Nephron progenitor cell (in vitro differentiated cells): ENCODE measurements around the gene SLC22A4.

Experiments
- DNase-seq: peaks from one replicate; pipeline ENCODE4 v3.0.0; 2021
- H3K27ac Mint-ChIP-seq: 2 replicates; pipeline ENCODE4 v1.8.0; 2021; ENCODE audit warnings: mild to moderate bottlenecking, moderate library complexity, mixed read lengths
- H3K27me3 Mint-ChIP-seq: 2 replicates; pipeline ENCODE4 v1.8.0; 2021; ENCODE audit warnings: mild to moderate bottlenecking, low read depth, mixed read lengths; ENCODE audit not compliant: poor library complexity
- H3K36me3 Mint-ChIP-seq: 2 replicates; pipeline ENCODE4 v1.8.0; 2021; ENCODE audit warnings: low read depth, mixed read lengths
- H3K4me1 Mint-ChIP-seq: 2 replicates; pipeline ENCODE4 v1.8.0; 2021; ENCODE audit warnings: mixed read lengths
- H3K4me3 Mint-ChIP-seq: 2 replicates; pipeline ENCODE4 v1.8.0; 2021; ENCODE audit warnings: mild to moderate bottlenecking, moderate library complexity, mixed read lengths
- H3K9me3 Mint-ChIP-seq: 2 replicates; pipeline ENCODE4 v1.8.0; 2021; ENCODE audit warnings: mild to moderate bottlenecking, moderate library complexity, mixed read lengths
- TF ChIP-seq, protein P1 (sequence below): fragments of 200-600 bp; sonication (generic); IDR thresholded peaks from 2 replicates; pipeline ENCODE4 v1.5.0; 2021; ENCODE audit warnings: antibody characterized with exemption

Gene SLC22A4

GRCh38 chr5:132274050-132274792 lies 20.0 kb upstream of the SLC22A4 start:
- peaks cover 69% of the 10 kb centered on the region for H3K4me1 Mint-ChIP-seq
- peaks cover 9% of the 10 kb centered on the region for H3K27me3 Mint-ChIP-seq
- H3K4me3 Mint-ChIP-seq = no peak overlapping the region
- no peak for DNase-seq
- H3K9me3 Mint-ChIP-seq = no peaks in the 10 kb centered on the region
- peaks cover 23% of the 10 kb centered on the region for H3K36me3 Mint-ChIP-seq
- peak overlapping the region; percentile 29 for H3K27ac Mint-ChIP-seq
- TF ChIP-seq, protein P1, sequence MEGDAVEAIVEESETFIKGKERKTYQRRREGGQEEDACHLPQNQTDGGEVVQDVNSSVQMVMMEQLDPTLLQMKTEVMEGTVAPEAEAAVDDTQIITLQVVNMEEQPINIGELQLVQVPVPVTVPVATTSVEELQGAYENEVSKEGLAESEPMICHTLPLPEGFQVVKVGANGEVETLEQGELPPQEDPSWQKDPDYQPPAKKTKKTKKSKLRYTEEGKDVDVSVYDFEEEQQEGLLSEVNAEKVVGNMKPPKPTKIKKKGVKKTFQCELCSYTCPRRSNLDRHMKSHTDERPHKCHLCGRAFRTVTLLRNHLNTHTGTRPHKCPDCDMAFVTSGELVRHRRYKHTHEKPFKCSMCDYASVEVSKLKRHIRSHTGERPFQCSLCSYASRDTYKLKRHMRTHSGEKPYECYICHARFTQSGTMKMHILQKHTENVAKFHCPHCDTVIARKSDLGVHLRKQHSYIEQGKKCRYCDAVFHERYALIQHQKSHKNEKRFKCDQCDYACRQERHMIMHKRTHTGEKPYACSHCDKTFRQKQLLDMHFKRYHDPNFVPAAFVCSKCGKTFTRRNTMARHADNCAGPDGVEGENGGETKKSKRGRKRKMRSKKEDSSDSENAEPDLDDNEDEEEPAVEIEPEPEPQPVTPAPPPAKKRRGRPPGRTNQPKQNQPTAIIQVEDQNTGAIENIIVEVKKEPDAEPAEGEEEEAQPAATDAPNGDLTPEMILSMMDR = no peak

GRCh38 chr5:132275367-132276220 lies 18.6 kb upstream of the SLC22A4 start:
- TF ChIP-seq, protein P1 = no peak
- Mint-ChIP-seq H3K9me3 (no peaks in the 10 kb centered on the region), H3K4me1 (peaks cover 66% of the 10 kb centered on the region), H3K27me3 (peaks cover 11% of the 10 kb centered on the region), H3K27ac (peak overlapping the region; percentile 38), H3K4me3 (no peak overlapping the region), H3K36me3 (peaks cover 23% of the 10 kb centered on the region)
- DNase-seq = no peak

- Mint-ChIP-seq H3K4me1 (peaks cover 60% of the 10 kb centered on the region), H3K36me3 (peaks cover 16% of the 10 kb centered on the region), H3K9me3 (no peaks in the 10 kb centered on the region), H3K27ac (peak overlapping the region; percentile 54), H3K4me3 (no peak overlapping the region), H3K27me3 (peaks cover 18% of the 10 kb centered on the region)
- no peak for DNase-seq
- TF ChIP-seq, protein P1 = no peak
Observed at GRCh38 chr5:132277256-132277655, 16.9 kb upstream of the SLC22A4 start.

GRCh38 chr5:132277971-132278853 lies 16.0 kb upstream of the SLC22A4 start:
- H3K36me3 Mint-ChIP-seq = peaks cover 8% of the 10 kb centered on the region
- H3K27me3 Mint-ChIP-seq = peaks cover 13% of the 10 kb centered on the region
- no peak overlapping the region for H3K4me3 Mint-ChIP-seq
- H3K9me3 Mint-ChIP-seq = no peaks in the 10 kb centered on the region
- peaks cover 54% of the 10 kb centered on the region for H3K4me1 Mint-ChIP-seq
- TF ChIP-seq, protein P1 = no peak
- DNase-seq = no peak
- H3K27ac Mint-ChIP-seq = peak overlapping the region; percentile 89

DNA sequence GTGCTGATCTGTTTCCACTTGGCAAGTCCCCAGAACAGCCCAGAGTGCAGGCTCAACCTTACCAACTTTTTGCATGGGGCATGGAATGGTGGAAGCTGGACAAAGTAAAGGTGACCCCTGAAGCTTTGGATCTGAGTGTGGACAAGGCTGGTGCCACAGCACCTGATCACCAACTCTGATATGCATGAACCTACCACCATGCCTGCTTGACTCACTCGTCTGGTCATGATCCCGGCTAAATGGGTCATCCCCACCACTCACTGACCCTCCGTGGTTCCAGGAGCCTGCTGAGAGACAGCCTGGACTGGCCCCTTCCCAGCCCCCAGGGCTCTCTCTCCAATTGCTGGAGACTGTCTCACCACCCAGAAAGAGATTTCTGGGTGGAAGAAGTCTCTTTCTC lies 14.4 kb upstream of the SLC22A4 start:
- TF ChIP-seq, protein P1 = no peak
- H3K27me3 Mint-ChIP-seq = peaks cover 17% of the 10 kb centered on the region
- H3K36me3 Mint-ChIP-seq = peaks cover 8% of the 10 kb centered on the region
- H3K4me1 Mint-ChIP-seq = peaks cover 38% of the 10 kb centered on the region
- no peaks in the 10 kb centered on the region for H3K9me3 Mint-ChIP-seq
- no peak overlapping the region for H3K4me3 Mint-ChIP-seq
- no peak overlapping the region for H3K27ac Mint-ChIP-seq
- DNase-seq = no peak
